ENCODE data around the gene RNF149.

The RNF149 gene

GRCh38 chr2:101262142-101262541 is 46.4 kb downstream of the RNF149 start:
- DNase-seq (ENCODE audit: low read depth): no peak
- no peak overlapping the region for H3K4me3 ChIP-seq (ENCODE audit: low read length)
- no peak for TF ChIP-seq CTCF (conservative IDR thresholded peaks at IDR 0.05; ENCODE audit: low read length)

GRCh38 chr2:101258804-101259203 is 49.7 kb downstream of the RNF149 start:
- DNase-seq (ENCODE audit: low read depth): peak; percentile 13
- no peak for TF ChIP-seq CTCF (conservative IDR thresholded peaks at IDR 0.05; ENCODE audit: low read length)
- no peak overlapping the region for H3K4me3 ChIP-seq (ENCODE audit: low read length)

- no peak for DNase-seq (ENCODE audit: low read depth)
- TF ChIP-seq CTCF (conservative IDR thresholded peaks at IDR 0.05; ENCODE audit: low read length): no peak
- H3K4me3 ChIP-seq (ENCODE audit: low read length): no peak overlapping the region
These were observed 52.2 kb downstream of the RNF149 start for GRCh38 chr2:101256316-101256715.

- TF ChIP-seq CTCF (conservative IDR thresholded peaks at IDR 0.05; ENCODE audit: low read length): no peak
- H3K4me3 ChIP-seq (ENCODE audit: low read length): no peak overlapping the region
- peak; percentile 35 for DNase-seq (ENCODE audit: low read depth)
These were observed 53.0 kb downstream of the RNF149 start for GRCh38 chr2:101255501-101255900.

GRCh38 chr2:101253703-101254450 is 54.6 kb downstream of the RNF149 start:
- no peak for TF ChIP-seq CTCF (conservative IDR thresholded peaks at IDR 0.05; ENCODE audit: low read length)
- DNase-seq (ENCODE audit: low read depth): no peak
- H3K4me3 ChIP-seq (ENCODE audit: low read length): peak overlapping the region; percentile 95

- H3K4me3 ChIP-seq (ENCODE audit: low read length): peak overlapping the region; percentile 95
- DNase-seq (ENCODE audit: low read depth): peak; percentile 67
- no peak for TF ChIP-seq CTCF (conservative IDR thresholded peaks at IDR 0.05; ENCODE audit: low read length)
These were observed 55.3 kb downstream of the RNF149 start for GRCh38 chr2:101253013-101253702.

All from AG10803 (cell line).